ENCODE measurements around the gene AGO1. TPM values are rescaled to one million over a fixed set of nuclear protein-coding genes. Genes with fewer than 3 reads are reported as not detected.
A peak's percentile ranks its signal among the peaks of the same experiment; 100 is the strongest.
"Not testable (repeated sequence)": the region's sequence is repeated elsewhere in the genome, so short reads cannot be mapped to it uniquely, and the experiment has no call there.

Gene AGO1
- total RNA-seq, 1 donor from 2014 or later: 24.3 TPM

DNA sequence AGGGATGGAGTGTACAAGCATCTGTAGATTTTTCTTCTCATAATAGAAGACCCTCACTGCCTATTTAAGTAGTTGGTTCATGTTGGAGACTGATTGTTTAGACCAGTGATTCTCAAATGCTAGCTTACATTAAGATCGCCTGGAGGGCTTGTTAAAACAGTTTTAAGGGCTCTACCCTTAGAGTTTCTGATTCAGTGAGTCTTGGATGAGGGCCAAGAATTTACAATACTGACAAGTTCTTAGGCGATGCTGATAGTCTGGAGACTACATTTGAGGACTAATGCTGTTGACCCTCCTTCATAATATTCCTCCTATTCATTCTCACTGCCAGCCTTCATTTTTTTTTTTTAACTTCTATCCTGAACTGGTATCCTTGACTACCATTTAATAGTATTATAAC lies 32.7 kb downstream of the AGO1 start:
- DNase-seq (ENCODE audit: low spot score): no peak

DNA sequence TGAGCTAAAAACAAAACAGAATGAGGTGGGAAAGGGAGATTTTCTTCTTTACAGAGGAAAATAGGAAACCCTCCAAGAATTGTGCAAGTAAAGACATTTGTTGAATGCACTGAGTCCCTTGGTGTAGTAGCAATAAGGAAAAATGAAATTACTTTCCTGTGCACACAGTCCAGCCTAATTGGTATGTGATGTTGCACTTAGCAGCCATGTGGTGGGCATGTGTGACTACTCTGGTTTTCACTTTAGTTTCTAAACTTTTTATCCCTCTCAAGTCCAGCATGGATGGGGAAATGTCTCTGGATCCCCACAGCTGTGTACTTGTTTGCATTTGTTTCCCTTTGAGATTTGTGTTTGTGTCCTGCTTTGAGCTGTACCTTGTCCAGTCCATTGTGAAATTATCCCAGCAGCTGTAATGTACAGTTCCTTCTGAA lies 40.8 kb downstream of the AGO1 start:
- no peak for DNase-seq (ENCODE audit: low spot score)

DNA sequence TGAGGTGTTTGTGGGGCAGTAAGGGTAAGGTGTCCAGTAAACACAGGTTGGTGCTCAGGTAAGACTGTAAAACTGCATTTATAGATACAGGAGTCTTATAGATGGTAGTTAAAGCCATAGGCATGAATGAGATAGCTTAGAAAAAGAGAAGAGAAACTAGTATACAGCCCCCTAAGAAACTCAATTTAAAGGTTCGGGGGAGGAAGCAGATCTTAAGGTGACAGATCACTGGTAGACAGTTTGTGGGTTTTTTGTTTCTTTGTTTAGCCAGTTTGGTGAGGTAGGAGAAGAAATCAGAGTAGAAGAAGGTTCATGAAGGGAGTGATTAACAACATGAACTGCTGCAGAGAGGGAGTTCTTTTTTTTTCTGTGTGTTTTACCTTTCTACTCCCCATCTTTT lies 41.8 kb downstream of the AGO1 start:
- no peak for DNase-seq (ENCODE audit: low spot score)

DNA sequence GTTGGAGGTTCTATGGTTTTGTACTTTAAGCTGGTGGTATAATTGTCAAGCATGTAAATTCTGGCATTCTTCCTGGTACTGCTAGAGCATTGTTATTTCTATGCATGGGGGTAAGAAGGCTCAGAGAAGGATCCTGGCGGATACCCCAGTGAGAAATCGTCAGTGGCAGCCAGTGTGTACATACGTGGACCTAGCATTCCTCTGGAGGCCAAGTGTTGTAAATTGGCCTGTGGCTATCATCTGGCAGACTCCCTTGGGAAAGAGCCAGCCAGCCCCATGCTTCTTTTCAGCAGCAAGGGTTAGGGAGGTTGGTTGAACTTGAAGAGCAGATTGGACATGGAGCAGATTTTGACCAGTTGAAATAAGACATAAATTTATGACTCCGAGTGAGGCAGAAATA lies 42.7 kb downstream of the AGO1 start:
- no peak for DNase-seq (ENCODE audit: low spot score)

DNA sequence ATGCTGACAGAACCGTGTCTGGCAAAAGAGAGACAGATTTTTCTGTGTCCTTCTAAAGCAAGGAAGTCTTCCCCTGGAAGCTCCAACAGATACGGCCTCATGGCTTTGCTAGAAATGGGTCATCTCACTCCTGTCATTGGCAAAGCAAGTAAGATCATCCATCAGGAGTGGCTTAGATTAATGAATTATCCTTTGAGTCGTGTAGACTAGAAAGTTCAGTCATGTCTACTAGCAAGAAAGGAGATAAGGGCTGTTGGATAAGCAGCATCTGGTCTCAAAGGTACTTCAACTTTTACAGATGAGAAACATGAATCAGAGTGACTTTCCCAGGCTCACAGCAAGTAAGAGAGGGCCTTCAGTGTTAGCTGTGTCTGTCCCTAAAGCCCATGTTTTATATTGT lies 44.5 kb downstream of the AGO1 start:
- DNase-seq (ENCODE audit: low spot score): no peak

DNA sequence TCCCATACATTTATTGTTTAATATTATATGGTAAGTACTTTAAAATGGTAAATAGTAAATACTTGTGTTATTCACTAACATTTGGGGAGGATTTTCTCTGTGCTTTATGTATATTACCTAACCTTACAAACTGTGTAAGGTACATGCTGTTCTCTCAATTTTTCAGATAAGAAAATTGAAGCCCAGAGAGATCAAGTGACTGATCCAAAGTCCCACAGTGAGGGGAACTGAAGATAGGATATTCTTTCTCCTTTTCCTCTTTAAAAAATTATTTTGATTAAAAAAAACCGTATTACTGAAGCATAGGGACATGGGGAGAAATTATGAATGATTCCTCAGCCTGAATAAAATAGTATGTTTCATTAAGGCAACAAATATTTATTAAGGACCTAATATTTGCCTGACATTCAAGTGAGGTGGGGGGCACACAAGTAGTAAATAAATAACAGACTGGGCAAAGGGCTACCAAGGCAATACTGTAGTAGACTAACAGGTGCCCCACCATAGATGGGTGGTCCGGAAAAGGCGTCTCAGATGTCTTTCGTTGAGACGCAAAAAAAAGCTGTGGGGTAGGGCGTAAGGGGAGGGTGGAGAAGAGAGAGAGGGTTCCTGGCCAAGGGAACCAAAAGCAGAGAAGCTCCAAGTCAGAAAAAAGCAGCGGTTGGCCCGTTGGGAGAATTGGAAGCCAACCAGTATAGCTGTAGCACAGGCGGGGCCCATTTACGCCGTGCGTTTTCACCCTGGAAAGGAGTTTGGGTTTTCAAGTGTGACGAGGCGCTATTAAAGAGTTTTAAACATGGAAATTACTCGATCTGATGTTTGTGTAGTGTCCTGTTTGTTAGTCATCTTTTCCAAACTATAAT lies 47.0 kb downstream of the AGO1 start:
- no peak for DNase-seq (ENCODE audit: low spot score)

DNA sequence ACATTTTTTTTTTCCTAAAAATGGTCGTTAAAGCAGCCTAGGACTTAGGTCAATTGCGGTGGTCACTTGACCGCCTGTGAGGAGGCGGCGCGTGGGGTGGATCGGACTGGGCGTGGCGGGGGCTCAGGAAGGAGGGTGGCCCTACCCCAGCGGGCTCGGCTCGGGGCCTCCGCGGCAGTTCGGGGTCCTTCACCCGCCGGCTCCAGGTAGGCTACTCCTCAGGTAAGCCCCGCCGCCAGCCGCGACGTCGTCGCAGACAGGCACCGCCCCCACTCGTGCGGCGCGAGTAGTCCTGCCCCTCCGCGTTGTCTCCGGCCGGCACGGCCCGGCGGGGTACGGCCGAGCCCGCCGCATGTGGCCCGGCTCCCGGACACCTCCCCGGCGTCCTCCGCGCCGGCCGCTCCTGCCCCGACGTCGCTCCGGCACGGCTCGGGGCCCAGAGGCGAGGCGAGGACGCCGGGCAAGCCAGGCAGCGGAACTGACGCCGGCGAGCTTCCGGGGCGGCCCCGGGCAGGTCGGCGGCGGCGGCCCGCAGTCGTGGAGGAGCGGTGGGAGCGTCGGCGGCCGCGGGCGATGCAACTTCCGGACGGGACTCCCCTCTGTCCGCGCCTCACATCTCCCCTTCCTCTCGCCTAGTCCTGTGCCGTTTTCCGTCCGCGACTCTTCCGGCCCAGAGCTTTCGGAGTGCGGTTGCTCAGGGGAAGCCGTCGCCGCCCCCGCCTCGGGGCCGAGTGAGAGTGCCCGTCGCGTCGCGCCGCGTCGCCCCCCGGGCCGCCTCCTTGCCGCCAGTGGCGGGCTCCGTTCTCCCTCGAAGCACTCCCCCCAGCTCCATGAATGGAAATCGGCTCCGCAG lies 47.8 kb downstream of the AGO1 start, which contains the start of gene AGO3:
Gene AGO3, plus strand, starts transcription at position 513 of the 853 bp plus-strand sequence. Its CDS starts 322 bp downstream, at position 835.
- DNase-seq (ENCODE audit: low spot score): peak; percentile 96

DNA sequence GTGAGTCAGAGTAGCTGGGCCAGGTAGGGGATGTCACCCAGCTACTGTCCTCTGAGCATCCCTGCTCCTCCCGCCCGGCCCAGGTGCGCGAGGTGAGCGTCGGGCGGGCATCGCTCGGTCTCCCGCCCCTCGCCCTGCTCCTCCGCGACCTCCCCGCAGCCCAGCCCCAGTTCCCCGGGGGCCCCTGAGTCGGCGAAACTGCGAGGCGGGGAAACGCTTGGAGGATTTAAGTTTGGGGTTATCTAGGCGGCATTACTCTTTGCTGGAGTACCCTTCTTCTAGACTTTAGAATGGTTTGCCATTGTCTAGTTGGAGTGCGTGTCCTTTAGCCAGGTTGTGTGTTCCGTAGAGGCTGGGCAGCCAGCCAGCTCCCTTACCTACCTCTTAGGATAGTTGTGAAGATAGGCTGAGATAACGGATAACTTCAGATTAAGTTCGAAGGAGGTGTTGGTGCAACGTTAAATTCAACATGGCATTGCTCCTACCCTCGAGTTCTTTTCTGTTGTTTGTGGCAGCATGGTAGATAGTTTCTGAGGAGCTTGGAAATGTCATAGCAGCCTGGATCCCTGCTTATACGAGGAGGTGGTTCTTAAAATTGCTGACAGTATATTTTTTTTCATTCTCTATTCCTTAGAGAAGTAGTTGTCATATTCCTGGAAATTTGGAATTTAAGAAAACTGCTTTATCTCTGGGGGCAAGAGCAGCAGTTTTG lies 48.6 kb downstream of the AGO1 start:
- no peak for DNase-seq (ENCODE audit: low spot score)

DNA sequence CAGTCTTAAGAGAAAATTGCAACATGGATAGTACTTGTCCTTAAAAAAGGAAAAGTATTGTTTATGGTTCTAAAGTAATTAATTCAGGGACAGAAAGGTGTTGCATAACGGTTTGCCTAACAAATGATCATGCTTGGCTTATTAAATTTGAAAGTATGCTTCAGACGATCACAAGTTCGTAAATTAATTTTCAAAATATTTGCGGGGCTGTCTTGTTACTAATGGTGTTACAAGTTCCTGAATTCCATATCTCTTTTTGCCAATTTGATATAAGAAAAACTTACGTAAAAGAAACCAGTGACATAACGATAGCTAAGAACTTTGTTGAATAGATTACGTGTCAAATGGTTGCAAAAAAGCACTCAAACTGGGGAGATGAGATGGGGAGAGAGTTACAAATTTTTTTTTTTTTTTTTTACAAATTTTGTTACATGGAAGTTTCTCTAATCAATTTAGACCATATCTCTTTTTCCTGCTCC lies 49.2 kb downstream of the AGO1 start:
- no peak for DNase-seq (ENCODE audit: low spot score)

DNA sequence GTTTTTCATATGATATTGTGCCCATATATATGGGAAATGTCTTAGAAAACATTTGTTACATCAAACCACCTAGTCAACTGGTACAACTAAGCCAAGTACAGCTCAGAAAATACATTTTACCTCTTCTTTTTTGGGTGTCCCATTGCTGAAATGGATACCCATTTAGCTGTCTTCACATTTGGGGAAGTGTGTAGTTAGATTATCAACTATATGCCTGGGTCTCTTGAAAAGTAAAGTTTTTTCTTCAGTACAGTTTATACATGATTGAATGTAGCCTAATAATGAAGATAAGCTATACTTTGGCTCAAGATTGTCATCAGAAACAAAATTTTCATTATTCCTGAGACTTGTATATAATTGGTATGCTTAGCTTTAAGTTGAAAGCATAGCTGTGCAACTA lies 49.9 kb downstream of the AGO1 start:
- no peak for DNase-seq (ENCODE audit: low spot score)

DNA sequence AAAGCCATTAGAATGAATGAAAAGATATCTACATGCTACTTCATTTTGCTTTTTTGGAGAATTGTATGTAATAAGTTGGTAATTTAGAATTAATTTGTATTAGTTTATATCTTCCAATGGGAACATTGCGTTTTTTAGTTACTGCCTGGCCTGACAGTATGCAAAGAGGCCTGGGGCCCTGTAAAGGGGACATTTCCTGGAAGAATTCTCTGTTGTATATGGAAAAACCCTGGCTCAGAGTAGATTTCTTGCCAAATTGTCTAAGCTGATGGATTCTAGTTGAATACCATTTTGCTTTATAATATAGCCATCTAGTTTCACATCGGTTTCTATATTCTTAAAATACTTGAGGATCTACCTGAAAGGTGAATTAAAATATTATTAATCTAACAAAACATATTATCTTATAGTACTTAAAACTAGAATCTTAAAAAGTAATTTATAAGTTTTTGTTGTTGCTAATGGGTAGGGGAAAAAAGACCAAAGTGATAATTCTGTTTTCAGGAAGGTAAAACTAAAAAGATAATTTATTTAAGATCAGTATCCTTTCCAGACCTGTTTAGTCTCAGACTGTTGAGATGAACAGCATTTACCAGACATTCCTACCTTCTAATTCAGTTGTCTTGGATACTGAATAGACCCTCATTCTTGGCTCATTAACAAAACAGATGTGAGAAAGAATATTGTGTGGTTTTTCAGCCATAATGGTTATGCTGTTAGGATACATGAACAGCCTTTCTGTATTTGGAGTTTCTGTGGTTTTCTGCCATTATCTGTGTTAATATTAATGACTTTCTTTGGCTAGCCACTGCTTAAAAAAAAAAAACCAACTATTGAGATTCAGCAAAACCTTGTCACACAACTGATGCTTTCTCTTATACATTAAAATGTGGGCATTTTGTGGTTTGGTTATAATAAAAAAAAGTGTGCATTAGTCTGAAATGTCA lies 52.7 kb downstream of the AGO1 start:
- DNase-seq (ENCODE audit: low spot score): no peak

DNA sequence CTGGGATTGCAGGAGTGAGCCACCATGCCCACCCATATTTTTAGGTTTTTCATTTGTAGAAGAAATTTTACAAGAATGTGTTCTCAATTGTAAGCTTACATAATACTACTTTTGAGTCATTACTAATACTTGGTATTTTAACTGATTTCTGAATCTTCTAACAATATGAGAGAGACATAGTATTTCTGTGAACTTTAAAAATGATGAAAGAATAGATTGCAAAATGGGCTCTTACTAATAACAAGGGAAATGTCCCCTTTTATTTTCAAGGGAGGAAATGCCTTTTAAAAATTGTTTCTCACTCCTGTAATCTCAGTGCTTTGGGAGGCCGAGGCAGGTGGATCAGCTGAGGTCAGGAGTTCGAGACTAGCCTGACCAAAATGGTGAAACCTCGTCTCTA lies 53.8 kb downstream of the AGO1 start:
- DNase-seq (ENCODE audit: low spot score): no peak

DNA sequence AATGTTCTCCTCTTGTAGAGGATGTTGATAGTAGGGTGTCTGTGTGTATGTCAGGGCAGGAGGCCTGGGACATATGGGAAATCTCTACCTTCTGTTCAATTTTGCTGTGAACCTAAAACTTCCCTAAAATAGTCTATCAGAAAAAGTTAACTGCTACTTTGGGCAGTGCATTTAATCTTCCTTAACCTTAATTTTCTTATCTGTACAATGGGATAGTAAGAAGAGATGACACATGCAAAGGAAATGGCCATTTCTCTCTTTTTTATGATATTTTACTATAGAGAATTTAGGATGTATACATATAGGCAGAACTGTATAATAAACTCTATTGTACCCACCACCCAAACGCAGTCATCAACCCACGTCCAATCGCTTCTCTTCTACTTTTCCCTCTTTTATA lies 56.5 kb downstream of the AGO1 start:
- no peak for DNase-seq (ENCODE audit: low spot score)

DNA sequence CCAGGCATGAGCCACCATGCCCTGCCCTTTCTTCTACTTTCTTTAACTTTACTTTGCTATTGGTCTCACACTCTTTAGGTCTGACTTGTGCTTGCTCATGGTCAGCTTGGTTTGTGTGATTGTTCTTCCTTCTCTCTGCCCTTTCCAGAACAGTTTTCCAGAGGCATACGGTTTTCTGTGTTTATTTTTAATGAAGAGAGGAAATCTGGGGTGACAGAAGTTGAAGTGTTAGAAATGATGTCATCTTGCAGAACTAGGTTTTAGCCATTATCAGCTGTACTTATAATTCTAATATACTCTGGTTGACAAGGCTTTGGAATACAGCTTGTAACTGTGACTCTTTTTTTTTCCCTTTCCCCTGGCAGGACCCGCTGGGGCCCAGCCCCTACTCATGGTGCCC lies 62.3 kb downstream of the AGO1 start:
- no peak for DNase-seq (ENCODE audit: low spot score)

DNA sequence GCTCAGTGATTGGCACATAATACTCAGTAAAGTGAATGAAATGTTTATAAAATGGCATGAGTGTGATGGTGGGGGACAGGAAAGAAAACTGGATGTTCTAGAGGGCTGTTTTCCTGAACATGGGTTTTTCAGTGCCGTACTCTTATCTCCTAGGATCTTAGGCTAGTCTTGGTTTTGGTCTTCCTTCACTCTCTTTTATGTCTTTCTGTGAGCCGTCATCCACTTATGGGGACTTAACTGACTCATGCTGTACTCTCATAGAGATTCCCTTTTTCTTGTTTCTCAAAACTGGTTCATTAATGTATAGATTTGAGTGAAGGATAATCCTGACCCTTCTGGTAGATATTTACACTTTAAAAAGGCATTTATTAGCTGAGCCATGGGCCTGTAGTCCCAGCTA lies 64.5 kb downstream of the AGO1 start:
- no peak for DNase-seq (ENCODE audit: low spot score)

DNA sequence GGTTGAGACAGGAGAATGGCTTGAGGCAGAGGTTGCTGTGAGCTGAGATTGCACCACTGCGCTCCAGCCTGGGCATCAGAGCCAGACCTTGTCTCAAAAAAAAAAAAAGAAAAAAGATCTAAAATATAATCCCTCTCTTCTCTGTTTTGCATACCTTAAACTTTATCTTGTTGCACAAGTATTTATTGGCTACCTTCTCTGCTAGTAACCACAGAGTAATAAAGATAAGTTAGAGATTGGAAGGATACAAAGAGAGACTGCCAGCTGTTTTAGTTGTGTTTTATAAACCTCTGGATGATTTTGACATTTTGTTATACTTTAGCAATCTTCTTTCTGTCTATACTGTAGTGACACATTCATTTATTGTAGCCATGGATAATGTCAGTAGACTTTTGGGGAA lies 75.5 kb downstream of the AGO1 start:
- DNase-seq (ENCODE audit: low spot score): no peak

DNA sequence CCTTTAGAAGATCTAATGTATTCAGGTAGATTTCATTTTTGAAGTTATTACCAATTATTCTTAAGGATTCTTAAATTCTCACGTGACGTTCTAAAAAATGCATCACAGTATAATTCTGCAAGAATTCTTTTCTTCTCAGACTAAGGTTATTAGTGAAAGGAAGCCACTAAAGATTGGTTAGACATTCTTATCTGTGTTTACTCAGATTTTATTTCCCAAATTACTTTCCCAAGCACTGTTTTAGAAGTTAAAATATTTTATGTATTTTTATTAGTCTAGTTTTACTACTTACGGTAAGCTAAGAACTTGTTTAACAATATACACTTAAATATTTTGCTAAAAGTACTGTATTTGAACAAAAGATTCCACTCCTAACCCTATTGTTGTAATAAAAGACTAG lies 76.3 kb downstream of the AGO1 start:
- no peak for DNase-seq (ENCODE audit: low spot score)

DNA sequence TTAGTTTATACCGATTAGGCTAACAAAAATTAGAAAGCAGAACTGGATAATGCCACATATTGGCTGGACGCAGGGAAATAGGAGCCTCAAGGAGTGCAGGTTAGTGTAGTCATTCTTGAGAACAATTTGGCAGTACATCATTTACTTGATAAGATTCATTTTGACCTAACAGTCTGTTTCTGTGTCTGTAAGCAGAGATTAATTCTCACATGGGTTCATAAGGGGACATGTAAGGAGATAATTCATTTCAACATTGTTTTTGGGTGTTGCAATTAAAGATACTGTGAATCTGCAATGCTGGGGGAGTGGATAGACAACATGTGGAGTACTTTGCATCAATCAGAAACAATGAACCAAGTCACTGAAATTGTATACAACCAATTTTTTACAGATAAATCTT lies 79.9 kb downstream of the AGO1 start:
- DNase-seq (ENCODE audit: low spot score): no peak

DNA sequence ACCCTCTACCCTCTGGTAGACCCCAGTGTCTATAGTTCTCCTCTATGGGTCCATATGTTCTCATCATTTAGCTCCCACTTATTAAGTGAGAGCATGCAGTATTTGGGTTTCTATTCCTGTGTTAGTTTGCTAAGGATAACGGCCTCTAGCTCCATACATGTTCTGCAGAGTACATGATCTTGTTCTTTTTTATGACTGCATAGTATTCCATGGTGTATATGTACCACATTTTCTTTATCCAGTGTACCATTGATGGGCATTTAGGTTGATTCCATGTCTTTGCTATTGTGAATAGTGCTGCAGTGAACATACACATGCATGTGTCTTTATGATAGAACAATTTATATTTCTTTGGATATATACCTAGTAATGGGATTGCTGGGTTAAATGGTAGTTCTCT lies 81.3 kb downstream of the AGO1 start:
- DNase-seq (ENCODE audit: low spot score): not testable (repeated sequence)

DNA sequence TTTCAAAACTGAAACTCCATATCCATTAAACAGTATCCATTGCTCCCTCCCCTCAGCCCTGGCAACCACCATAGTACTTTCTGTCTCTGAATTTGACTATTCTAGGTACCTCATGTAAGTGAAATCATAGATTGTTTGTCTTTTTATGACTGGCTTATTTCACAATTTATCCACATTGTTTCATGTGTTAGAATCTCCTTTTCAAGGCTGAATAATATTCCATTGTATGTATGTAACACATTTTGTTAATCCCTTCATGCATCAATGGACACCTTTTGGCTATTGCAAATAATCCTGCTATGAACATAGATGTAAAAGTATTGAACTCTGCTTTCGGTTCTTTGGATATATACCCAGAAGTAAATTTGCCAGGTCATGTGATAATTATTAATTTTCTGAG lies 85.4 kb downstream of the AGO1 start:
- DNase-seq (ENCODE audit: low spot score): no peak

All from mesenteric fat pad (tissue), 1 donor.